Heart right ventricle (tissue), 16 donors: Measurements from ENCODE around the gene ZNF605. TPM values are rescaled to one million over a fixed set of nuclear protein-coding genes. Genes with fewer than 3 reads are reported as not detected.
A peak's percentile ranks its signal among the peaks of the same experiment; 100 is the strongest.
"Not testable (repeated sequence)": the region's sequence is repeated elsewhere in the genome, so short reads cannot be mapped to it uniquely, and the experiment has no call there.

Experiments
- ATAC-seq, 8 donors: fragments of 200-7000 bp; cut with Tn5 transposase; one replicate each; pipeline ENCODE4 v1.9.1; 2020; ENCODE audit warnings: mild to moderate bottlenecking in 8 of 8, moderate library complexity in 8 of 8, moderate number of reproducible peaks in 1 of 8
- DNase-seq, 2 donors: peaks; one replicate each; pipeline ENCODE4 v3.0.0-alpha.2; 2020
- H3K27ac ChIP-seq, 10 donors: fragments of 200-600 bp; sonication (generic) in 2 of 10; one replicate each; pipeline versions ENCODE4 v1.5.0 to v1.8.0; 2020 to 2022; ENCODE audit warnings: mild to moderate bottlenecking in 3 of 10
- H3K27me3 ChIP-seq, 7 donors: fragments of 200-600 bp; one replicate each; pipeline ENCODE4 v1.8.0; 2021 to 2022; ENCODE audit warnings: mild to moderate bottlenecking in 2 of 7
- H3K36me3 ChIP-seq, 9 donors: fragments of 200-600 bp; sonication (generic) in 1 of 9; one replicate each; pipeline versions ENCODE4 v1.5.0 to v1.8.0; 2020 to 2022; ENCODE audit warnings: mild to moderate bottlenecking in 2 of 9
- H3K4me1 ChIP-seq, 9 donors: fragments of 200-600 bp; sonication (generic) in 1 of 9; one replicate each; pipeline versions ENCODE4 v1.5.0 to v1.8.0; 2020 to 2022; ENCODE audit warnings: mild to moderate bottlenecking in 4 of 9
- H3K4me3 ChIP-seq, 10 donors: fragments of 200-600 bp; sonication (generic) in 2 of 10; one replicate each; pipeline versions ENCODE4 v1.5.0 to v1.8.0; 2020 to 2022; ENCODE audit warnings: mild to moderate bottlenecking in 7 of 10, moderate library complexity in 2 of 10
- H3K9me3 ChIP-seq, 11 donors: fragments of 200-600 bp in 10 of 11; sonication (generic) in 2 of 11; one replicate each; pipeline versions ENCODE4 v1.5.0 to v1.8.0; 2013 to 2022; ENCODE audit warnings: mild to moderate bottlenecking in 2 of 11, control low read depth in 1 of 11, moderate library complexity in 1 of 11
- CTCF ChIP-seq, 9 donors: fragments of 200-600 bp; sonication (generic) in 2 of 9; IDR thresholded peaks; one replicate each; pipeline versions ENCODE4 v1.5.0 to v1.8.0; 2021 to 2022; ENCODE audit warnings: antibody characterized with exemption in 9 of 9, mild to moderate bottlenecking in 5 of 9, moderate library complexity in 1 of 9
- WGBS, 2 donors: extraction: QIAGEN DNeasy Blood & Tissue Kit; methylation state at CpG; one replicate each; pipeline ENCODE4 v1.1.7; 2013; ENCODE audit warnings: inconsistent platforms in 1 of 2; 5-methylcytosine and 5-hydroxymethylcytosine counted together
- intact Hi-C, 10 donors: fragments of 100-400 bp; cut with DNase I; formaldehyde crosslinking; loops; one replicate each; pipeline versions ENCODE4 v1.11.1 to v1.14.2; 2022
- polyA plus RNA-seq, 2 donors: library from polyadenylated mRNA; stranded (reverse); fragments of 200-250 nt; gene quantifications; one replicate each; pipeline ENCODE4 v1.2.3, GENCODE V29; 2013
- total RNA-seq, 10 donors: library from RNA; stranded (reverse); fragmentation: NEBNext Ultra II Directional in 3 of 10; extraction: Animal tissue kit (Norgen Biotek cat#: 25700) in 3 of 10; gene quantifications; one replicate each; pipeline versions ENCODE4 v1.2.1 to v1.2.4, GENCODE V29; 2021 to 2023
- donor health status: Arrhythmogenic right ventricular cardiomyopathy.
- donor health status: ischemic (EF 13 %, LVEDD 7.1; RV severe dilation, severe dysfunction).
- donor health status: healthy with polysubstance abuse.
- donor health status: DM: no; HTN: yes; CAD: no.
- donor health status: DM: no; HTN: no; CAD: no.
- donor health status: ischemic (EF 25% LVEDD 6.9; RV normal size, moderate dysfunction).
- donor health status: ischemic (EF 25% LVEDD 5.7; RV mildly dilated, moderate dysfunction).
- donor health status: healthy.
- donor health status: DM: yes; HTN: yes; CAD: no.
- donor health status: Ischemic cardiomyopathy.
- donor health status: ischemic (EF 35%, LVEDD 5.7; RV mildly dilated, moderate dysfunction).
- donor health status: nonischemic (EF 11% LVEDD 7.7; RV severe dilation, severe dysfunction).
- donor health status: DM: yes; HTN: yes; CAD: no.
- donor health status: PGD.
- donor health status: ischemic (EF 29% LVEDD 5.4; RV normal size, mild dysfunction).
- donor health status: nonischemic (EF 23%, LVEDD 6.1; RV moderate dilation, normal function).

ZNF605 gene
- total and polyA plus RNA-seq, 12 donors: 2.0 to 14.4 (median 11.7) TPM

DNA sequence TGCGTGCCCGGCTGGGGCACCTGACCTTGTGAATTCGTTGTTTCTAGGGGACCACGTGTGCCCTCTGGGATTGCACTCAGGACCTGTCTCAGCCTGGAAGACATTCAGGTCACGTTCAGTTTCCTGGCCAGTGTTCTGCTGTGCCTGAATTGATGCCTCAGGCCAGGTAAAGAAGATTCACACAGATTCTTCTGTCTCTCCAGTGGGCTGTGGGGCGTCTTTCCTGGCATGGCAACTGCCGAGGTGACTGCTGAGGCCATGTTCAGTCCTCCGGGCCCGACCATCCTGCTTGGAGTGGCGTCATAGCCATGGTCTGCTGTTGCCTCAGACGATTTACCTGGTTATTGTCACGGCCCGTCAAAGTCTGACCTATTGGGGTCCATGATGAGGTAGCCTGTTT is 13.5 kb downstream of the ZNF605 start:
- H3K9me3 ChIP-seq: peaks cover 0 to 100% (median 43%) of the 10 kb centered on the region in 11 donors
- 98% methylated on average over 13 of the region's 13 CpGs for WGBS, 2 donors
- no peak overlapping the region for H3K27ac ChIP-seq
- ATAC-seq: no peak
- no peaks in the 10 kb centered on the region for H3K4me1 ChIP-seq
- no peak for DNase-seq
- H3K4me3 ChIP-seq: no peak overlapping the region
- H3K36me3 ChIP-seq: peaks cover 0 to 78% (median 65%) of the 10 kb centered on the region in 9 donors
- intact Hi-C loops: no loop called here
- H3K27me3 ChIP-seq: no peaks in the 10 kb centered on the region
- TF ChIP-seq CTCF (IDR thresholded peaks at IDR 0.05): no peak

DNA sequence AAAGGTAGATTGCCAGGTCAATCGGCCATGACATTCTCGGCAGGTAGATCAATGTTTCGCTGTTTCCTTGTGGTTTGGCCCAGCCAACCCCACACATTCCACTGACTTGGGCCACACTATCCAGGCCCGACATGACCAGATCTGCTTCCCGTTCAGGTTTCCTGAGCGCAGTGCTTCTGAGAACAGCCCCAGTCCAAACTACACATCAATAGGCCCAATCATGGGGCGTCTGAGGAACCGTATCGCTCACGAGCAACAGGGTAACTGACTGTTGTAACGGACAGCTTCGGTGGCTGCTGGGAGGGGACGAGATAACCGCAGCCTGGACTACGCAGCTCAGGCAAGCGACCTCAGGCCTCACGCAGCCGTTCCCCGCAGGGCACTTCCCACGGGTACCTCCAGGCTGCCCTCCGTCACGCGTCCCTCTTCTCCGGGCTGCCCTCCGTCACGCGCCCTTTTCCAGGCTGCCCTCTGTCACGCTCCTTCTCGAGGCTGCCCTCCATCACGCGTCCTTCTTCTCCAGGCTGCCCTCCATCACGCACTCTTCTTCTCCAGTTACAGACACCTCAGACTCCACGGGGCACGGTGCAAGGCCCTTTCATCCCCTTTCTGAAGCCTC is 14.7 kb downstream of the ZNF605 start:
- peak in 1 of 8 donors; percentile 34 for ATAC-seq
- Histone ChIP-seq H3K4me3 (no peak overlapping the region), H3K36me3 (peaks cover 0 to 72% (median 59%) of the 10 kb centered on the region in 9 donors), H3K9me3 (peaks cover 0 to 100% (median 46%) of the 10 kb centered on the region in 11 donors), H3K27ac (no peak overlapping the region), H3K27me3 (no peaks in the 10 kb centered on the region), H3K4me1 (no peaks in the 10 kb centered on the region)
- WGBS, 2 donors: 95 to 98% methylated on average over 34 of the region's 34 CpGs
- intact Hi-C loops: no loop called here
- TF ChIP-seq CTCF (IDR thresholded peaks at IDR 0.05): no peak
- DNase-seq: no peak

- no peak overlapping the region for H3K4me3 ChIP-seq
- H3K27ac ChIP-seq: no peak overlapping the region
- peaks cover 0 to 100% (median 48%) of the 10 kb centered on the region in 11 donors for H3K9me3 ChIP-seq
- H3K4me1 ChIP-seq: no peaks in the 10 kb centered on the region
- intact Hi-C loops: no loop called here
- H3K36me3 ChIP-seq: peaks cover 0 to 68% (median 47%) of the 10 kb centered on the region in 9 donors
- no peak for DNase-seq
- no peaks in the 10 kb centered on the region for H3K27me3 ChIP-seq
- no peak for TF ChIP-seq CTCF (IDR thresholded peaks at IDR 0.05)
- ATAC-seq: no peak
- WGBS, 2 donors: 92 to 94% methylated on average over 15 of the region's 15 CpGs
These were observed 15.9 kb downstream of the ZNF605 start for GRCh38 chr12:132940071-132940719.

GRCh38 chr12:132938807-132939206 is 17.3 kb downstream of the ZNF605 start:
- H3K4me3 ChIP-seq, H3K27me3 ChIP-seq, ATAC-seq, H3K27ac ChIP-seq, intact Hi-C loops, DNase-seq, H3K4me1 ChIP-seq: not testable (repeated sequence)
- Histone ChIP-seq H3K9me3 (peaks cover 0 to 100% (median 53%) of the 10 kb centered on the region in 11 donors), H3K36me3 (peaks cover 0 to 68% (median 35%) of the 10 kb centered on the region in 9 donors)
- WGBS, 2 donors: 95 to 96% methylated on average over 21 to 25 of the region's 25 CpGs

GRCh38 chr12:132937476-132937875 is 18.6 kb downstream of the ZNF605 start:
- no peak for DNase-seq
- Histone ChIP-seq H3K4me3 (no peak overlapping the region), H3K36me3 (peaks cover 0 to 68% (median 31%) of the 10 kb centered on the region in 9 donors), H3K4me1 (no peaks in the 10 kb centered on the region), H3K27me3 (no peaks in the 10 kb centered on the region), H3K27ac (no peak overlapping the region), H3K9me3 (peaks cover 0 to 100% (median 59%) of the 10 kb centered on the region in 11 donors)
- intact Hi-C loops: no loop called here
- 97 to 98% methylated on average over 2 of the region's 2 CpGs for WGBS, 2 donors
- no peak for ATAC-seq
- no peak for TF ChIP-seq CTCF (IDR thresholded peaks at IDR 0.05)

- intact Hi-C loops, H3K4me3 ChIP-seq, ATAC-seq, H3K4me1 ChIP-seq, H3K27ac ChIP-seq, DNase-seq, H3K27me3 ChIP-seq: not testable (repeated sequence)
- Histone ChIP-seq H3K36me3 (peaks cover 0 to 68% (median 31%) of the 10 kb centered on the region in 9 donors), H3K9me3 (peaks cover 0 to 100% (median 61%) of the 10 kb centered on the region in 11 donors)
- WGBS, 2 donors: 98% methylated on average over 8 of the region's 8 CpGs
These were observed 19.2 kb downstream of the ZNF605 start for GRCh38 chr12:132936921-132937320.
